ENCODE results near the gene SLK.

Gene SLK

GRCh38 chr10:104054430-104054829 is 87.5 kb downstream of the SLK start:
- Histone ChIP-seq H3K27me3 (replicated peaks) (no peaks in the 10 kb centered on the region), H3K36me3 (replicated peaks) (no peaks in the 10 kb centered on the region), H3K4me3 (ENCODE audit: low read depth, low read length) (no peak overlapping the region), H3K27ac (no peak overlapping the region)
- no peak for DNase-seq
- in situ Hi-C loops (cut with HindIII; ENCODE audit: low pct_ligation_motif_present, low sequenced_read_pairs): no loop called here
- TF ChIP-seq, protein P1, sequence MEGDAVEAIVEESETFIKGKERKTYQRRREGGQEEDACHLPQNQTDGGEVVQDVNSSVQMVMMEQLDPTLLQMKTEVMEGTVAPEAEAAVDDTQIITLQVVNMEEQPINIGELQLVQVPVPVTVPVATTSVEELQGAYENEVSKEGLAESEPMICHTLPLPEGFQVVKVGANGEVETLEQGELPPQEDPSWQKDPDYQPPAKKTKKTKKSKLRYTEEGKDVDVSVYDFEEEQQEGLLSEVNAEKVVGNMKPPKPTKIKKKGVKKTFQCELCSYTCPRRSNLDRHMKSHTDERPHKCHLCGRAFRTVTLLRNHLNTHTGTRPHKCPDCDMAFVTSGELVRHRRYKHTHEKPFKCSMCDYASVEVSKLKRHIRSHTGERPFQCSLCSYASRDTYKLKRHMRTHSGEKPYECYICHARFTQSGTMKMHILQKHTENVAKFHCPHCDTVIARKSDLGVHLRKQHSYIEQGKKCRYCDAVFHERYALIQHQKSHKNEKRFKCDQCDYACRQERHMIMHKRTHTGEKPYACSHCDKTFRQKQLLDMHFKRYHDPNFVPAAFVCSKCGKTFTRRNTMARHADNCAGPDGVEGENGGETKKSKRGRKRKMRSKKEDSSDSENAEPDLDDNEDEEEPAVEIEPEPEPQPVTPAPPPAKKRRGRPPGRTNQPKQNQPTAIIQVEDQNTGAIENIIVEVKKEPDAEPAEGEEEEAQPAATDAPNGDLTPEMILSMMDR (IDR thresholded peaks at IDR 0.05; ENCODE audit: low read depth, low read length, missing control alignments): no peak

- Histone ChIP-seq H3K27ac (no peak overlapping the region), H3K27me3 (replicated peaks) (no peaks in the 10 kb centered on the region), H3K36me3 (replicated peaks) (no peaks in the 10 kb centered on the region), H3K4me3 (ENCODE audit: low read depth, low read length) (no peak overlapping the region)
- no peak for DNase-seq
- TF ChIP-seq, protein P1 (IDR thresholded peaks at IDR 0.05; ENCODE audit: low read depth, low read length, missing control alignments): no peak
- in situ Hi-C loops (cut with HindIII; ENCODE audit: low pct_ligation_motif_present, low sequenced_read_pairs): no loop called here
Measured at GRCh38 chr10:104056619-104057273, 89.8 kb downstream of the SLK start.

DNA sequence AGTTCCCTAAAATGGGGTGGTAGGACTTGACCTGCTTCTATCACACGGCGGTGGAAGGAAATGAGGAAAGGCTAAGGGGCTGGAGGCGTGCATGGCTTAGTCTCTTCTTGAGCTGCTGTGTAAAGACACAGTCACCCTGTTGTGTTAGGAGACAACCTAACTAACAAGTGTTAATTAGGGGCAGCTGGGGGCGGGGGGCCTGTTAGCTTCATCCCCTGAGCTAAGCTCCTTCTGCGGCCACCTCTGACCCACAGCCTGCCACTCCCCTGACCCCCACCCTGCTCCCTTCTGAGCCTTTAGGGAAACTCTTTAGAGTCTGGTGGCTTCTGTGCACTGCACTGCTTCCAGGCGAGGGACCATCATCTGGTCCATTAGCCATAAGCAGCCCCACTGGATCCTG is 90.8 kb downstream of the SLK start:
- Histone ChIP-seq H3K27me3 (replicated peaks) (no peaks in the 10 kb centered on the region), H3K36me3 (replicated peaks) (no peaks in the 10 kb centered on the region), H3K4me3 (ENCODE audit: low read depth, low read length) (no peak overlapping the region), H3K27ac (no peak overlapping the region)
- TF ChIP-seq, protein P1 (IDR thresholded peaks at IDR 0.05; ENCODE audit: low read depth, low read length, missing control alignments): no peak
- no peak for DNase-seq
- in situ Hi-C loops (cut with HindIII; ENCODE audit: low pct_ligation_motif_present, low sequenced_read_pairs): no loop called here

DNA sequence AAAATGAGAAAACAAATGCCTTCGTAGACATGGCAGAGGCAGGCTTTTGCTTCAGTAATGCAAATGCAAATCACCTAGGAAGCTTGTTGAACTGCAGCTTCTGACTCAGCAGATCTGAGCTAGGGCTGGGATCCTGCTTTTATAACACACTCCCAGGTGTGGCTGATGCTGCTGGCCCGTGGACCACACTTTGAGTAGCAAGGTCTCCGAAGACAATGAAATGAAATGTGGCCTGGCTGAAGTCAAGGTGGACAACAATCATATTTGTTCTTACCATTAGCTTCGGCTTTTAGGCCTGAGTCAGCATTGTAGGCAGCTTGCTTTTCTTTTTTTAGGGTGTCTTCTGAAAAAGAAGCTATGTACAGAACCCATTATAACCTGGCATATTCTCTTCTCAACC is 92.4 kb downstream of the SLK start:
- no peaks in the 10 kb centered on the region for H3K27me3 ChIP-seq (replicated peaks)
- no peaks in the 10 kb centered on the region for H3K36me3 ChIP-seq (replicated peaks)
- DNase-seq: no peak
- in situ Hi-C loops (cut with HindIII; ENCODE audit: low pct_ligation_motif_present, low sequenced_read_pairs): no loop called here
- no peak overlapping the region for H3K4me3 ChIP-seq (ENCODE audit: low read depth, low read length)
- TF ChIP-seq, protein P1 (IDR thresholded peaks at IDR 0.05; ENCODE audit: low read depth, low read length, missing control alignments): no peak
- H3K27ac ChIP-seq: no peak overlapping the region

GRCh38 chr10:104061196-104061595 is 94.3 kb downstream of the SLK start:
- no peak for DNase-seq
- TF ChIP-seq, protein P1 (IDR thresholded peaks at IDR 0.05; ENCODE audit: low read depth, low read length, missing control alignments): no peak

DNA sequence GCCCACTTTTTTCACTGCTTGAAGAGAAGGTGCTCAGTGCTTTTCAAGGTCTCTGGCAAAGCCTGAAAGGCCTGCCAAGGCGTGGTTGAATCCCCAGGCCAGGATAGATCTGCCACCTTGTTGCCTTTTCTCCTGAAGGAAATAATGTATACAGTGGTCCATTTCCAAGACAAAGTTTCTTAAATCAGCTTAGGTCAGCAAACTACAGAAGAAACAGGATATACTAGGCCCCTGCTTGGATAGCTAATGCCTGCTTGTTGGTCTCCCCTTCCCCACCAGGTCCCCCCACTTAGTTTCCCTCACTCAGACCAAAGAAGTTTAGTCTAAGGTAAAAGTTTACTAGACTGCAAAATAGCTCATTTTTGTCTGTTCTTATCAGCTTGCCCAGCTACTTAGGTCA is 98.8 kb downstream of the SLK start:
- no peak for DNase-seq
- in situ Hi-C loops (cut with HindIII; ENCODE audit: low pct_ligation_motif_present, low sequenced_read_pairs): no loop called here
- Histone ChIP-seq H3K27ac (no peak overlapping the region), H3K27me3 (replicated peaks) (no peaks in the 10 kb centered on the region), H3K4me3 (ENCODE audit: low read depth, low read length) (no peak overlapping the region), H3K36me3 (replicated peaks) (no peaks in the 10 kb centered on the region)
- TF ChIP-seq, protein P1 (IDR thresholded peaks at IDR 0.05; ENCODE audit: low read depth, low read length, missing control alignments): no peak

More at GRCh38 chr10:104061196-104061595, 94.3 kb downstream of the SLK start:
- in situ Hi-C loops (cut with HindIII; ENCODE audit: low pct_ligation_motif_present, low sequenced_read_pairs): no loop called here
- Histone ChIP-seq H3K36me3 (replicated peaks) (no peaks in the 10 kb centered on the region), H3K27ac (no peak overlapping the region), H3K4me3 (ENCODE audit: low read depth, low read length) (no peak overlapping the region), H3K27me3 (replicated peaks) (no peaks in the 10 kb centered on the region)

All from brain microvascular endothelial cell (primary cell).